B cell (primary cell): ENCODE measurements around the gene ABTB2. TPM values are rescaled to one million over a fixed set of nuclear protein-coding genes. Genes with fewer than 3 reads are reported as not detected.

ENCODE experiments used
- ATAC-seq: fragments of 200-7000 bp; cut with Tn5 transposase; one replicate; pipeline ENCODE4 v1.10.0; 2021; ENCODE audit warnings: low read depth, mild to moderate bottlenecking, moderate number of reproducible peaks, moderate library complexity
- CTCF ChIA-PET: fragments of 350-600 bp; sonication (Branson Sonifier 250); formaldehyde crosslinking; loops from one replicate; lab custom pipeline; 2021; ENCODE audit warnings: antibody characterized with exemption, inconsistent platforms; lab: Charles Lee
- POLR2A ChIA-PET: fragments of 350-600 bp; sonication (Branson Sonifier 250); formaldehyde crosslinking; loops from one replicate; lab custom pipeline; 2021; ENCODE audit warnings: antibody characterized with exemption; lab: Charles Lee
- DNase-seq: peaks from one replicate; pipeline ENCODE4 v3.0.0; 2013
- H2AFZ ChIP-seq: 2 replicates; pipeline ENCODE4 v1.6.1; 2012; ENCODE audit warnings: mild to moderate bottlenecking, low read depth, low read length; ENCODE audit not compliant: insufficient read depth, poor library complexity, severe bottlenecking
- H3K27ac ChIP-seq, 2 donors: 1 replicate in 1 of 2; 2 replicates in 1 of 2; pipeline ENCODE4 v1.5.1; 2012 to 2013; ENCODE audit warnings: low read length in 2 of 2, mild to moderate bottlenecking in 2 of 2, moderate library complexity in 1 of 2
- H3K27me3 ChIP-seq, 4 experiments: fragments of 200-600 bp in 1 of 4; sonication (generic) in 1 of 4; replicated peaks in 1 of 4; 1 replicate in 2 of 4; 2 replicates in 2 of 4; pipeline versions ENCODE4 v1.6.1 to v1.7.0; 2013 to 2016; ENCODE audit warnings: low read length in 3 of 4, mild to moderate bottlenecking in 2 of 4, mixed read lengths in 1 of 4, moderate library complexity in 1 of 4; ENCODE audit not compliant: insufficient read depth in 4 of 4, control insufficient read depth in 3 of 4; ENCODE audit errors: control extremely low read depth in 1 of 4
- H3K36me3 ChIP-seq, 2 experiments: replicated peaks in 1 of 2; 1 replicate in 1 of 2; 2 replicates in 1 of 2; pipeline versions ENCODE4 v1.6.1 to v1.7.1; 2013; ENCODE audit warnings: low read length in 1 of 2; ENCODE audit not compliant: insufficient read depth in 2 of 2, control insufficient read depth in 1 of 2; ENCODE audit errors: control extremely low read depth in 1 of 2, extremely low read depth in 1 of 2
- H3K4me1 ChIP-seq, 2 donors: fragments of 200-600 bp in 1 of 2; sonication (generic) in 1 of 2; 1 replicate in 1 of 2; 2 replicates in 1 of 2; pipeline versions ENCODE4 v1.5.1 to v1.6.1; 2013 to 2017; ENCODE audit warnings: low read length in 2 of 2; ENCODE audit not compliant: control insufficient read depth in 2 of 2, insufficient read depth in 2 of 2
- H3K4me2 ChIP-seq: replicated peaks from 2 replicates; pipeline ENCODE3; 2012; ENCODE audit warnings: mild to moderate bottlenecking, low read depth, low read length; ENCODE audit not compliant: poor library complexity, severe bottlenecking
- H3K4me3 ChIP-seq, 5 experiments: fragments of 200-600 bp in 1 of 5; sonication (generic) in 1 of 5; 1 replicate in 3 of 5; 2 replicates in 2 of 5; pipeline versions ENCODE4 v1.5.1 to v1.7.0; 2011 to 2016; ENCODE audit warnings: low read length in 4 of 5, mild to moderate bottlenecking in 4 of 5, low read depth in 2 of 5, control low read depth in 1 of 5, moderate library complexity in 1 of 5; ENCODE audit not compliant: insufficient read depth in 1 of 5; ENCODE audit errors: control extremely low read depth in 1 of 5, extremely low read depth in 1 of 5
- H3K79me2 ChIP-seq: fragments of 200-600 bp; sonication (generic); one replicate; pipeline ENCODE4 v1.6.0; 2016; ENCODE audit warnings: low read length; ENCODE audit not compliant: control insufficient read depth, insufficient read depth
- H3K9ac ChIP-seq: fragments of 200-600 bp; sonication (generic); 2 replicates; pipeline ENCODE4 v1.6.1; 2017; ENCODE audit warnings: mild to moderate bottlenecking, low read length, moderate library complexity
- H3K9me3 ChIP-seq, 3 donors: one replicate each; pipeline versions ENCODE4 v1.6.1 to v1.7.1; 2013; ENCODE audit warnings: low read length in 2 of 3; ENCODE audit not compliant: control insufficient read depth in 2 of 3, insufficient read depth in 1 of 3; ENCODE audit errors: control extremely low read depth in 1 of 3
- H4K20me1 ChIP-seq: 2 replicates; pipeline ENCODE4 v1.6.0; 2012; ENCODE audit warnings: mild to moderate bottlenecking, low read length; ENCODE audit not compliant: insufficient read depth, control insufficient read depth, poor library complexity, severe bottlenecking
- H3K27ac Mint-ChIP-seq: one replicate; pipeline ENCODE4 v1.8.0; 2021; ENCODE audit warnings: mixed read lengths
- H3K27me3 Mint-ChIP-seq: one replicate; pipeline ENCODE4 v1.8.0; 2021; ENCODE audit warnings: mixed read lengths
- H3K4me1 Mint-ChIP-seq: one replicate; pipeline ENCODE4 v1.8.0; 2021; ENCODE audit warnings: mixed read lengths
- H3K4me3 Mint-ChIP-seq: one replicate; pipeline ENCODE4 v1.8.0; 2021; ENCODE audit warnings: mixed read lengths
- H3K9me3 Mint-ChIP-seq: one replicate; pipeline ENCODE4 v1.8.0; 2022; ENCODE audit warnings: mixed read lengths; ENCODE audit not compliant: insufficient read depth
- EZH2 ChIP-seq: IDR thresholded peaks from 2 replicates; pipeline ENCODE4 v1.6.1; 2012; ENCODE audit warnings: borderline replicate concordance, low read depth, mild to moderate bottlenecking, moderate library complexity, low read length; ENCODE audit not compliant: insufficient read depth, poor library complexity, severe bottlenecking
- WGBS: methylation state at CpG from one replicate; pipeline ENCODE4 v1.1.5; 2013; ENCODE audit warnings: missing lambda C conversion rate; ENCODE audit not compliant: insufficient coverage; 5-methylcytosine and 5-hydroxymethylcytosine counted together
- intact Hi-C: fragments of 100-400 bp; cut with micrococcal nuclease; formaldehyde crosslinking; loops from one replicate; pipeline ENCODE4 v1.10.0; 2022
- polyA plus RNA-seq: library from polyadenylated mRNA; depleted of rRNA; stranded (reverse); fragments of >200 nt; gene quantifications from 2 replicates; pipeline ENCODE4 v1.2.3, GENCODE V29; 2012
- total RNA-seq, 2 donors: library from RNA; stranded (reverse); fragments of 120-200 nt in 1 of 2; gene quantifications; 1 replicate in 1 of 2; 2 replicates in 1 of 2; pipeline versions ENCODE4 v1.2.3 to v1.2.4, GENCODE V29; 2013 to 2022
- TF ChIP-seq, protein P1 (sequence below): fragments of 200-600 bp; IDR thresholded peaks from one replicate; pipeline ENCODE4 v1.8.0; 2022; ENCODE audit warnings: antibody characterized with exemption, mild to moderate bottlenecking

ABTB2 gene
- total and polyA plus RNA-seq, 2 donors (not counting 1 experiment from before 2014, with no cell fraction given) = 0.30 to 5.9 TPM

DNA sequence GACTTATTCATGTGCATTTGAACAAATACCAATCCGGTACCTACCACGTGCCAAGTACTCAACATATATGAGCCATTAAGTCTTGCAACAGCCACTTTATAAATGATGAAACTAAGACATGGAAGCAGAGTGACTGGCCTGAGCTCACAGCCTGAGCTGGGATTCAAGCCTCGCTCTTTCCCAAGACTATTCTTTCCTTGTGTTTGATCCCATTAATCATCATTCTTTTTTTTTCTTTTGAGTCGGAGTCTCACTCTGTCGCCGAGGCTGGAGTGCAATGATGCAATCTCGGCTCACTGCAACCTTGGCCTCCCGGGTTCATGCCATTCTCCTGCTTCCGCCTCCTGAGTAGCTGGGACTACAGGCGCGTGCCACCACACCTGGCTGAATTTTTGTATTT lies 119.3 kb downstream of the ABTB2 start:
- Histone ChIP-seq H3K9me3 (no peaks in the 10 kb centered on the region), H3K36me3 (no peaks in the 10 kb centered on the region), H3K4me1 (peaks cover 25 to 34% of the 10 kb centered on the region in 2 donors), H3K4me2 (no peak overlapping the region), H3K27ac (no peak overlapping the region), H3K27me3 (no peaks in the 10 kb centered on the region), H4K20me1 (no peaks in the 10 kb centered on the region), H3K4me3 (no peak overlapping the region), H3K9ac (no peak overlapping the region), H3K79me2 (no peaks in the 10 kb centered on the region), H2AFZ (no peak overlapping the region)
- Mint-ChIP-seq H3K27me3 (no peaks in the 10 kb centered on the region), H3K4me1 (peaks cover 55% of the 10 kb centered on the region), H3K4me3 (no peak overlapping the region), H3K27ac (no peak overlapping the region), H3K9me3 (no peaks in the 10 kb centered on the region)
- intact Hi-C loops = no loop called here
- ChIA-PET POLR2A (interaction anchor here (1.1 kb wide), 1 partner anchor 11 kb away, joined by 3 read pairs; no protein-coding TSS in a partner anchor), CTCF (interaction anchor here (0.6 kb wide), 1 partner anchor 193 kb away, joined by 3 read pairs; no protein-coding TSS in a partner anchor)
- TF ChIP-seq, protein P1, sequence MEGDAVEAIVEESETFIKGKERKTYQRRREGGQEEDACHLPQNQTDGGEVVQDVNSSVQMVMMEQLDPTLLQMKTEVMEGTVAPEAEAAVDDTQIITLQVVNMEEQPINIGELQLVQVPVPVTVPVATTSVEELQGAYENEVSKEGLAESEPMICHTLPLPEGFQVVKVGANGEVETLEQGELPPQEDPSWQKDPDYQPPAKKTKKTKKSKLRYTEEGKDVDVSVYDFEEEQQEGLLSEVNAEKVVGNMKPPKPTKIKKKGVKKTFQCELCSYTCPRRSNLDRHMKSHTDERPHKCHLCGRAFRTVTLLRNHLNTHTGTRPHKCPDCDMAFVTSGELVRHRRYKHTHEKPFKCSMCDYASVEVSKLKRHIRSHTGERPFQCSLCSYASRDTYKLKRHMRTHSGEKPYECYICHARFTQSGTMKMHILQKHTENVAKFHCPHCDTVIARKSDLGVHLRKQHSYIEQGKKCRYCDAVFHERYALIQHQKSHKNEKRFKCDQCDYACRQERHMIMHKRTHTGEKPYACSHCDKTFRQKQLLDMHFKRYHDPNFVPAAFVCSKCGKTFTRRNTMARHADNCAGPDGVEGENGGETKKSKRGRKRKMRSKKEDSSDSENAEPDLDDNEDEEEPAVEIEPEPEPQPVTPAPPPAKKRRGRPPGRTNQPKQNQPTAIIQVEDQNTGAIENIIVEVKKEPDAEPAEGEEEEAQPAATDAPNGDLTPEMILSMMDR = no peak
- TF ChIP-seq EZH2 = no peak
- no peak for DNase-seq
- 89% methylated on average over 9 of the region's 11 CpGs for WGBS
- ATAC-seq = no peak

GRCh38 chr11:34236572-34236971 lies 121.2 kb downstream of the ABTB2 start:
- Histone ChIP-seq H3K36me3 (no peaks in the 10 kb centered on the region), H3K4me1 (peaks cover 22 to 34% of the 10 kb centered on the region in 2 donors), H3K27me3 (no peaks in the 10 kb centered on the region), H3K4me2 (no peak overlapping the region), H2AFZ (no peak overlapping the region), H4K20me1 (no peaks in the 10 kb centered on the region), H3K9ac (no peak overlapping the region), H3K4me3 (no peak overlapping the region), H3K27ac (no peak overlapping the region), H3K79me2 (no peaks in the 10 kb centered on the region), H3K9me3 (no peaks in the 10 kb centered on the region)
- TF ChIP-seq, protein P1 = no peak
- TF ChIP-seq EZH2 = no peak
- CTCF ChIA-PET = no interaction called here
- intact Hi-C loops = no loop called here
- no peak for DNase-seq
- Mint-ChIP-seq H3K9me3 (no peaks in the 10 kb centered on the region), H3K27ac (no peak overlapping the region), H3K27me3 (no peaks in the 10 kb centered on the region), H3K4me1 (peaks cover 50% of the 10 kb centered on the region), H3K4me3 (no peak overlapping the region)
- no peak for ATAC-seq
- 100% methylated on average over 9 of the region's 9 CpGs for WGBS
- POLR2A ChIA-PET = interaction anchor here (0.7 kb wide), 1 partner anchor 9 kb away, joined by 3 read pairs; no protein-coding TSS in a partner anchor
